HUES48 (cell line): ENCODE measurements around the gene P2RX4.
"Not testable (repeated sequence)": the region's sequence is repeated elsewhere in the genome, so short reads cannot be mapped to it uniquely, and the experiment has no call there.

Experiments
- H3K27ac ChIP-seq: one replicate; pipeline ENCODE4 v1.7.0; 2013; ENCODE audit warnings: low read depth, low read length, inconsistent platforms
- H3K27me3 ChIP-seq: 2 replicates; pipeline ENCODE4 v1.6.1; 2013; ENCODE audit warnings: mild to moderate bottlenecking, low read length; ENCODE audit not compliant: control insufficient read depth, insufficient read depth
- H3K36me3 ChIP-seq: 2 replicates; pipeline ENCODE4 v1.6.1; 2013; ENCODE audit warnings: low read length; ENCODE audit not compliant: control insufficient read depth, insufficient read depth
- H3K4me1 ChIP-seq: 2 replicates; pipeline ENCODE4 v1.6.1; 2013; ENCODE audit warnings: mild to moderate bottlenecking, low read length; ENCODE audit not compliant: control insufficient read depth, insufficient read depth
- H3K4me3 ChIP-seq: 2 replicates; pipeline ENCODE4 v1.5.1; 2013; ENCODE audit warnings: mild to moderate bottlenecking, low read depth, low read length
- H3K9ac ChIP-seq: 2 replicates; pipeline ENCODE4 v1.6.1; 2013; ENCODE audit warnings: mild to moderate bottlenecking, low read depth, low read length, moderate library complexity
- H3K9me3 ChIP-seq: 2 replicates; pipeline ENCODE4 v1.6.1; 2013; ENCODE audit warnings: low read length; ENCODE audit not compliant: control insufficient read depth, insufficient read depth

Gene P2RX4

DNA sequence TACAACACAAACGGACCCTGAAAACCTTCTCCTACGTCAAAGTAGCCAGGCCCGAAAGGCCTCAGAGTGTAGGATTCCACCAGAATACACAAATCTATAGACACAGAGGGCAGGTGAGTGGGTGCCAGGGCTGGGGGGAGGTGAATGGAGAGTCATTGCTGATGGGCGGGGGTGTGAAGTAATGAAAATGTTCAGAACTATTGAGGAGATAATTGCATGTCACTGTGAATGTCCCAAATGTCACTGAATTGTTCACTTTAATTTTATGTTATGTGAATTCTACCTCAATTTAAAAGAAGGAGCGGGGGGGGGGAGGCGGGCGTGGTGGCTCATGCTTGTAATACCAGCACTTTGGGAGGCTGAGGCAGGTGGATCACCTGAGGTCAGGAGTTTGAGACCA is 36.0 kb downstream of the P2RX4 start:
- Histone ChIP-seq H3K36me3 (peaks cover 58% of the 10 kb centered on the region), H3K4me1 (peaks cover 3% of the 10 kb centered on the region; the same call in 1 of the 2 replicates), H3K9ac (no peak overlapping the region), H3K27me3 (no peaks in the 10 kb centered on the region), H3K27ac (no peak overlapping the region), H3K9me3 (no peaks in the 10 kb centered on the region), H3K4me3 (no peak overlapping the region)

DNA sequence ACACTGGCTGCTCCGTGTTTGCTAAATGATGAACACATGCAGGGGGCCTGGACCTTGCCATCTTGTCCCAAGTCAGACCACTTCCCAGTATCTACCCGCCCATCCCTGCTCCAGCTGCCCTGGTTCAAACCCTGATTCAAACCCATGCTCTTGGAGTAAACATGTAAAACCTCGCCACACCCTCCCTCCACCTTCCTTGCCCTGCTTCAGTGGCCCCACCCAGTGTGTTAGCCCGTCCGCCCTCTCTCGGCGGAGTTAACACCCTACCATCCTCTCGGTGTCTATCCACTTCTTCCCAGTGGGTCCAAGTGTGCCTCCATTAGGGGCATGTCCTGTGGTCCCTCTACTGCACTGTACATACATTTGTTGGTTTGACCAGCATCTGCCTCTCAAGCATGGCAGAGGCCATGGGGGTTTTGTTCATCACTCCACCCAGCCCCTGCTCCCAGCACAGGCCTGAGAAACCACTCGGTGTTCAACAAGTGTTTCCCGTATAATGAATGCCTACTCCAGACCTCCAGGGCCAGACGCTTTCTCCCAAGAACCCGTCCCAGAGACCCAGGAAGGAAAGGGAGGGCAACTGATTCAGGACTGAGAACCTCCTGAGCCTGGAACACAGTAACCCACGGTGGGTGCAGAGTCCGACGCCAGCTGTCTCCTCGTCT is 37.1 kb downstream of the P2RX4 start:
- Histone ChIP-seq H3K9me3 (no peaks in the 10 kb centered on the region), H3K27ac (no peak overlapping the region), H3K36me3 (peaks cover 66% of the 10 kb centered on the region), H3K4me3 (no peak overlapping the region), H3K4me1 (no peaks in the 10 kb centered on the region), H3K27me3 (no peaks in the 10 kb centered on the region), H3K9ac (no peak overlapping the region)

DNA sequence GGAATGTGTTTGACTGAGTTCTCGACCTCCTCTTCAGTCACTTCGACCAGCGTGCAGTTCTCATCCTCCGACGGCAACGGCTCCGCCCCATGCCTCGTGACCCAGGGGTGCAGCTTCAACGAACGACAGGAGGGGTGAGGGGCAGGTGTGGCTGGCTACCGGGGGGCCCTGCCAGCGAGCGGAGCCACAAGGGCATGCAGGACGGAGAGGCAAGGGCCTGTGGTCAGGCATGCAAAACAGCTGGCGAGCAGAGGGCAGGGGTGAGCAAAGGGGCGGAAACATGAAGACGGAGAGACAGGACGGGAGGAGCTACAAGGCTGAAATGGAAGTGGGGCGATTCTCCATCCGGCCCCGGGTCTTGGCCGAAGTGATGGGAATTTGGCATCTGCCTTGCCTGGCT is 38.7 kb downstream of the P2RX4 start:
- Histone ChIP-seq H3K36me3 (peaks cover 76% of the 10 kb centered on the region), H3K9ac (no peak overlapping the region), H3K4me3 (no peak overlapping the region), H3K9me3 (no peaks in the 10 kb centered on the region), H3K4me1 (no peaks in the 10 kb centered on the region), H3K27ac (no peak overlapping the region), H3K27me3 (no peaks in the 10 kb centered on the region)

DNA sequence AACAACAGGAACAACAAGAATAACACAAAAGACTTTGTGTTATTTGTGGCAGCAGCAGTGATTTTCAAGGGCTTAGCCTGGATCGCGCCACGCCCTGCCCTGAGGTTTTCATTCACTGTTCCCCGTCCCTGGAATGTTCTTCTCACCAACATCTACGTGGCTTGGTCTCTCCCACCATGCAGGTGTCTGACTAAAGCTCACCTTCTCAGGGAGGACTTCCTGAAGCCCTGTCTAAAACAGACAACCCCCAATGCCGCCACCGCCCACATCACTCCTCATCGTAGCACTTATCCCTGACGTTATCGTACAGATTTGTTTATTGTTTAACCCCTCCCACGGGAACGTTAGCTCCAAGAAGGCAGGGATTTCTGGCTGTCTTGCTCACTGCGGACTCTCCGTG is 40.4 kb downstream of the P2RX4 start:
- Histone ChIP-seq H3K4me1 (no peaks in the 10 kb centered on the region), H3K9me3 (no peaks in the 10 kb centered on the region), H3K9ac (no peak overlapping the region), H3K27me3 (no peaks in the 10 kb centered on the region), H3K4me3 (no peak overlapping the region), H3K36me3 (peaks cover 74% of the 10 kb centered on the region), H3K27ac (no peak overlapping the region)

DNA sequence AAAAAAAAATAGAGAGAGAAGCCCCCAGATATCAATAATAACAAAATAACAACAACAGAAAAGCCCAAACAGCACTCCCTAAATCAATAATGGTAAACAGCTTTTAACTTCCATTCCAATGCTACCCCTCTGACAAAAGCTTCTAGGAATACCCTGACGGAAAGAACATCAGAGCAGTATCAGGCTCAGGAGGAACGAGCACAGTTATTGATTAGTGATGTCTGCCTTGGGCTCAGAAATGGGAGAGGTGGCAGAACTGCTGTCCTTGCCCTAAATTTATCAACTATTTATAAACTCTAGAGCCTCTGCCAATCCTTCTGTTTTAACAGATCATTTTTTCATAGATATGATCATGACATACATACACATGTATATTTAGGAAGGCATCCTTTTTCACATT is 41.9 kb downstream of the P2RX4 start:
- Histone ChIP-seq H3K27ac (no peak overlapping the region), H3K9ac (no peak overlapping the region), H3K9me3 (no peaks in the 10 kb centered on the region), H3K4me3 (no peak overlapping the region), H3K27me3 (no peaks in the 10 kb centered on the region), H3K4me1 (no peaks in the 10 kb centered on the region), H3K36me3 (peaks cover 84% of the 10 kb centered on the region)

DNA sequence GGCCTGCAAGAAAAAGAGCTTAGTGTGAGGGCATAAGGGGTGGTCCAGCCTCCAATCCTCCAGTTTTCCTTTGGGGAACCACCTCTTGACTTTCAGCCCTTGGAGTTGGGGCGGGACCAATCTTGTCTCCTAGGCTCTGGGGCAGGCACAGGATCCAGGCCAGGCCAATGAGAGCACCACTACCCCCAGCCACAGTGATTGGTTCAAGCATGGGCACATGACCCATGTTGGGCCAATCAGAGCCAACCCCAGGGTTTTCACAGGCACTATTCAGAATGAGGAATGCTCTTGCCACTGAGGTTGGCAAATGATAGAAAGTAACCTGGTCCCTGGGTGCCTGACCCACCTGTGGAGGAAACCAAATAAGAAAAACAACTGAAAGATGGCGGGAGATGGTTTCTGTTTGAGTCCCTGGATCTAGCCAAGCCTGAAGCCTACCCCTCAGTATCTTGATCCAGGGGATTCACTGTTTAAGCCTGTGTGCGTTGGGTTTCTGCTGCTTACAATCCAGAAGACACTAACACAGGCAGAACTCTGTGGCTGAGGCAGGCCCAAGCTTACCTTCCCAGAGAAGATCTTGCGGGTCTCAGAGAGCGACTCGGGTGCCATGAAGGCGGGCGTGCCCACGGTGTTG is 42.9 kb downstream of the P2RX4 start:
- no peak overlapping the region for H3K4me3 ChIP-seq
- no peaks in the 10 kb centered on the region for H3K4me1 ChIP-seq
- H3K27me3 ChIP-seq, result no peaks in the 10 kb centered on the region
- H3K9me3 ChIP-seq, result no peaks in the 10 kb centered on the region
- no peak overlapping the region for H3K9ac ChIP-seq
- peaks cover 74% of the 10 kb centered on the region for H3K36me3 ChIP-seq
- no peak overlapping the region for H3K27ac ChIP-seq

DNA sequence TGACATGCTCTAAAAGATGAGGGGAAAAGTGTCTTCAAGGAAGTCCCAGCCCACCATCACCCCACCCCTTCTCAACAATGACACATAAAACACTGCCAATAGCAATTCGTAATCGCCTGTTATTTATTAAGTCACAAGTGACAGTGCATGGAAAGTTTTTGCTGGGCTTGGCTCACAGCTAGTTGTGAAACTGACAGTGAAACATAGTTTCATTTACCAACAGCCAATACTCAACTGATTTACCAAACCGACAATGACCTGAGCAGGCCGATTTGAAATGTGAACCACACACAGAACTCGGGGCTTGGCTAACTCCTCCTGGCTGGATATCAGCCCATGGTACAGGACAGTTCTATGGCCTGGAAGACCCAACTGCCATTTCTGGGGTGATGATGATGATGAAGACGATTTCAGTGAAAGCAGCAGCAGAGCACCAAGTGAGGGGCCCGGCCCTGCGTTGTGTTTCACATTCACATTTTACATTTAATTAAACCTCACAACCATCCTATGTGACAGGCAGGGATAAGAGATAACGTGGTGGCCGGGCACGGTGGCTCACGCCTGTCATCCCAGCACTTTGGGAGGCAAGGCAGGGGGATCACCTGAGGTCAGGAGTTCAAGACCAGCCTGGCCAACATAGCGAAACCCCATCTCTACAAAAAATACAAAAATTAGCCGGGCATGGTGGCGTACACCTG is 43.9 kb downstream of the P2RX4 start:
- H3K36me3 ChIP-seq, result peaks cover 68% of the 10 kb centered on the region
- no peak overlapping the region for H3K4me3 ChIP-seq
- no peaks in the 10 kb centered on the region for H3K27me3 ChIP-seq
- H3K9me3 ChIP-seq, result no peaks in the 10 kb centered on the region
- H3K27ac ChIP-seq, result no peak overlapping the region
- no peaks in the 10 kb centered on the region for H3K4me1 ChIP-seq
- H3K9ac ChIP-seq, result no peak overlapping the region

DNA sequence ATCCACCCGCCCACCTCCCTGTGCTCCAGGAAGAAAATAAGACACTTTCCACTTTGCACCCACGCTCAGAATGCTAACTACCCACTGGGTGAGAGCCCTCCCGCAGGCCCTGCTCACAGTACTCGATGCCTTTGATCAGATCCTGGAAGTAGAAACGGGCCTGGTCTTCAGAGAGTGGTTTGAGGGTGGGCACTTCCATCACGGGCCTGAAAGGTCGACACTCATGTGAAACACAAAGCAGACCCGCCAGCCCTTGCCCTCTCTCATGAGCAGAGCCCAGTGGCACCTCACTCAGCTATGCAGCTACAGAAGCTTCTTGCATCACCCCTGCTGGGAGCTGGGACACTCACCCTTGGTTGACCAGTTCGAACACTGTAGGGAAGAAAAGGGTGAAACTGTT is 45.5 kb downstream of the P2RX4 start:
- Histone ChIP-seq H3K27ac (no peak overlapping the region), H3K27me3 (no peaks in the 10 kb centered on the region), H3K9me3 (no peaks in the 10 kb centered on the region), H3K9ac (no peak overlapping the region), H3K4me1 (no peaks in the 10 kb centered on the region), H3K36me3 (peaks cover 67% of the 10 kb centered on the region), H3K4me3 (no peak overlapping the region)

DNA sequence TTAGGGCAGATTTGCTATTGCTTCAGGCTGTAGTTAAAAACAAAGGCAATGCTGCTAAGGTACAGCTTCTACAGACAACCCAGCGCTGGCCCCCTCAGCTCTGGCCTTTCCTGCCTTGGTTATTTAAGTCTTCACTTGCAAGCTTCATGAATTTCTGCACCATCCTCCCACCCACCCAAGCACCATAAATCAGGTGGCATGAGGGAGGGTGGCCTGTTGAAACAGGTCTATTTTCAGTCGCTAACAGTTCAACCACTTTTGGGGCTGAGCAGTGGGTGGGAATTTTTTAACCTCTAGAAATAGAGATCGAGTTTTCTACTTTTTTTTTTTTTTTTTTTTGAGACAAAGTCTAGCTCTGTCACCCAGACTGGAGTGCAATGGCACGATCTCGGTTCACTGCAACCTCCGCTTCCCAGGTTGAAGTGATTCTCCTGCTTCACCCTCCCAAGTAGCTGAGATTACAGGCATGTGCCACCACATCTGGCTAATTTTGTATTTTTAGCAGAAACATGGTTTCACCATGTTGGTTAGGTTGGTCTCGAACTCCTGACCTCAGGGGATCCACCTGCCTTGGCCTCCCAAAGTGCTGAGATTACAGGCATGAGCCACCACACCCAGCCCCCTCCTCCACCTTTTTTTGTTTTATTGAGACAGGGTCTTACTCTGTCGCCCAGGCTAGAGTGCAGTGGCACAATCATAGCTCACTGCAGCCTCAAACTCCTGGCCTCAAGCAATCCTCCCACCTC is 47.9 kb downstream of the P2RX4 start:
- not testable (repeated sequence) for H3K9me3 ChIP-seq, H3K4me3 ChIP-seq, H3K27ac ChIP-seq, H3K27me3 ChIP-seq, H3K9ac ChIP-seq, H3K4me1 ChIP-seq
- H3K36me3 ChIP-seq, result peaks cover 56% of the 10 kb centered on the region

DNA sequence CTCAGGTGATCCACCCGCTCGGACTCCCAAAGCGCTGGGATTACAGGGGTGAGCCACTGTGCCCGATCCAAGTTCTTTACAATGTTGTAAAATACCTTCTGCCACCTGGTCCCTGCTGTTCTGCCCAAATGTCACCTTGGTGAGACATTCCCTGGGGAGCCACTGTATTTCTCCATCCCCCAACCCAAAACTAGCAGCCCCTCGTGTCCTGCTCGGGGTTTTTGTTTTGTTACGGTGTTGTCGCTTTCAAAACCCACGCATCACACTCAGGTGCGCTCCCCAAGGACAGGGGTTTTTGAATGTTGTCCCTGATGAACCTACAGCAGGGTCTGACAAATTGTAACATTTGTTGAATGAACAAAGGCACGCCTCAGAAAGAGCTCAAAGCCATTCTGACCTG is 49.1 kb downstream of the P2RX4 start:
- Histone ChIP-seq H3K36me3 (peaks cover 55% of the 10 kb centered on the region), H3K9ac (no peak overlapping the region), H3K27me3 (no peaks in the 10 kb centered on the region), H3K4me3 (no peak overlapping the region), H3K27ac (no peak overlapping the region), H3K9me3 (no peaks in the 10 kb centered on the region), H3K4me1 (no peaks in the 10 kb centered on the region)

DNA sequence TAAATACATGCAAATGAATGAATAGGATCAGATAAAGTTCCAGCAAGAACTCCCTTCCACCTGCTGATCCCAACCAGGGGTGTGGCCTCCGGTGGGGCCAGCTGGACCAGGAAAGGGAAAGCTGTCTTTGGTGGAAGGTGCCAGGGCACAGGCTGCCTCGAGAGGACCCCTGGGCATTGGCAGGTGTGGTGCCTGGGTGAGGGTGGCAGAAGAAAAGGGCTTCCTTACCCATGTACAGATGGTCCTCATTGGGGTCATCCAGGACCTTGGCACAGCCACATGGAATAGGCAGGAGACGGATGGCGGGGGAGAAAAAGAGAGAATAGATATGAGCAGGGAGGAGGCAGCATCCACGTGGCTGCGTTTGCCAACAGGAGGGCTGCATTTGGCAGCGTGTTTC is 50.2 kb downstream of the P2RX4 start:
- no peak overlapping the region for H3K27ac ChIP-seq
- peaks cover 47% of the 10 kb centered on the region for H3K36me3 ChIP-seq
- H3K27me3 ChIP-seq, result no peaks in the 10 kb centered on the region
- H3K4me3 ChIP-seq, result no peak overlapping the region
- no peaks in the 10 kb centered on the region for H3K4me1 ChIP-seq
- no peak overlapping the region for H3K9ac ChIP-seq
- H3K9me3 ChIP-seq, result no peaks in the 10 kb centered on the region
